Measurements from ENCODE around the gene CRYBB3. TPM values are rescaled to one million over a fixed set of nuclear protein-coding genes. Genes with fewer than 3 reads are reported as not detected.

CRYBB3 gene
- total and polyA plus RNA-seq, 2 of the 13 experiments (the other 11 are each of a cell fraction or from before 2014, with no cell fraction given), result 0.18 to 0.28 TPM

DNA sequence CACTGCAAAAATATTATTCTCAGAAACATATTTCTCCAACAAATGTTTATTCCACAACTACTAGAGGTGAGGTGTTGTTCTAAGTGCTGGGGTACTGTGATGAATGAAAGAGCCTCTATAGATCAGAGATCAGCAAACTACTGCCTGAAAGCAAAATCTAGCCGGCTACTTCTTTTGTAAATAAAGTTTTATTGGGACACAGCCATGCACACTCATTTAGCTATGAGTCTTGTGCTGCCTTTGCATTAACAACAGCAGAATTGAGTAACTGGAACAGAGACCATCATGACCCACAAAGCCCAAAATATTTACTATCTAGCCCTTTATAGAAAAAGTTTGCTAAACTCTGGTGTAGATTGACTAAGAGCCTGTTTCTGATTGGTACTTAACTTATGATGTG lies 37.1 kb upstream of the CRYBB3 start:
- Histone ChIP-seq H3K27ac (ENCODE audit: extremely low read length, insufficient read depth, low read length) (peak overlapping the region; percentile 6), H4K20me1 (ENCODE audit: insufficient read depth, low read length) (peaks cover 7% of the 10 kb centered on the region), H3K9me3 (ENCODE audit: low read length) (no peaks in the 10 kb centered on the region), H3K4me2 (ENCODE audit: low read depth, low read length) (no peak overlapping the region), H3K27me3 (ENCODE audit: control insufficient read depth in 1 of 2, insufficient read depth in 2 of 2, low read length in 2 of 2) (no peaks in the 10 kb centered on the region), H3K9ac (ENCODE audit: insufficient read depth, low read depth, low read length) (no peak overlapping the region), H3K79me2 (ENCODE audit: insufficient read depth, low read length) (peaks cover 5% of the 10 kb centered on the region), H3K4me1 (ENCODE audit: insufficient read depth, low read length) (peaks cover 42% of the 10 kb centered on the region), H2AFZ (ENCODE audit: low read length) (no peak overlapping the region), H3K36me3 (replicated peaks in 1 of 2; ENCODE audit: control insufficient read depth in 1 of 2, insufficient read depth in 2 of 2, low read length in 2 of 2) (peaks cover 3 to 6% of the 10 kb centered on the region in 2 experiments; a peak in 2 of 5 replicates), H3K4me3 (replicated peaks in 1 of 3; ENCODE audit: insufficient read depth in 1 of 3, low read depth in 2 of 3, low read length in 3 of 3) (no peak overlapping the region)
- ATAC-seq (no peak), DNase-seq (ENCODE audit: low spot score) (no peak), FAIRE-seq (no peak)
- WGBS (ENCODE audit: low lambda C conversion rate), result 58% methylated on average over 1 of the region's 1 CpG
- no TSS peak for BruUV-seq (replicated peaks)
- ChIA-PET POLR2A (no interaction called here), CTCF (ENCODE audit: low intra/inter-chr PET ratio, low total read pairs) (no interaction called here)
- TF ChIP-seq, protein P1, sequence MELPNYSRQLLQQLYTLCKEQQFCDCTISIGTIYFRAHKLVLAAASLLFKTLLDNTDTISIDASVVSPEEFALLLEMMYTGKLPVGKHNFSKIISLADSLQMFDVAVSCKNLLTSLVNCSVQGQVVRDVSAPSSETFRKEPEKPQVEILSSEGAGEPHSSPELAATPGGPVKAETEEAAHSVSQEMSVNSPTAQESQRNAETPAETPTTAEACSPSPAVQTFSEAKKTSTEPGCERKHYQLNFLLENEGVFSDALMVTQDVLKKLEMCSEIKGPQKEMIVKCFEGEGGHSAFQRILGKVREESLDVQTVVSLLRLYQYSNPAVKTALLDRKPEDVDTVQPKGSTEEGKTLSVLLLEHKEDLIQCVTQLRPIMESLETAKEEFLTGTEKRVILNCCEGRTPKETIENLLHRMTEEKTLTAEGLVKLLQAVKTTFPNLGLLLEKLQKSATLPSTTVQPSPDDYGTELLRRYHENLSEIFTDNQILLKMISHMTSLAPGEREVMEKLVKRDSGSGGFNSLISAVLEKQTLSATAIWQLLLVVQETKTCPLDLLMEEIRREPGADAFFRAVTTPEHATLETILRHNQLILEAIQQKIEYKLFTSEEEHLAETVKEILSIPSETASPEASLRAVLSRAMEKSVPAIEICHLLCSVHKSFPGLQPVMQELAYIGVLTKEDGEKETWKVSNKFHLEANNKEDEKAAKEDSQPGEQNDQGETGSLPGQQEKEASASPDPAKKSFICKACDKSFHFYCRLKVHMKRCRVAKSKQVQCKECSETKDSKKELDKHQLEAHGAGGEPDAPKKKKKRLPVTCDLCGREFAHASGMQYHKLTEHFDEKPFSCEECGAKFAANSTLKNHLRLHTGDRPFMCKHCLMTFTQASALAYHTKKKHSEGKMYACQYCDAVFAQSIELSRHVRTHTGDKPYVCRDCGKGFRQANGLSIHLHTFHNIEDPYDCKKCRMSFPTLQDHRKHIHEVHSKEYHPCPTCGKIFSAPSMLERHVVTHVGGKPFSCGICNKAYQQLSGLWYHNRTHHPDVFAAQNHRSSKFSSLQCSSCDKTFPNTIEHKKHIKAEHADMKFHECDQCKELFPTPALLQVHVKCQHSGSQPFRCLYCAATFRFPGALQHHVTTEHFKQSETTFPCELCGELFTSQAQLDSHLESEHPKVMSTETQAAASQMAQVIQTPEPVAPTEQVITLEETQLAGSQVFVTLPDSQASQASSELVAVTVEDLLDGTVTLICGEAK (IDR thresholded peaks at IDR 0.05), result peak; percentile 88
- TF ChIP-seq, protein P1 (CRISPR knock-in tag; IDR thresholded peaks at IDR 0.05), result peak; percentile 97
- no peak for TF ChIP-seq POLR2AphosphoS2 (IDR thresholded peaks at IDR 0.05; ENCODE audit: low read depth, low read length)
- in situ Hi-C loops (cut with HindIII; ENCODE audit: extremely low pct_ligation_motif_present, low pct_unique_long_range_greater_than_20kb), result no loop called here
- intact Hi-C loops (cut with micrococcal nuclease; ENCODE audit: unreplicated experiment), result no loop called here

Data from HepG2 (cell line).